OCI-LY1 (cell line): ENCODE measurements around the gene KRTAP1-3.
"Not testable (repeated sequence)": the region's sequence is repeated elsewhere in the genome, so short reads cannot be mapped to it uniquely, and the experiment has no call there.

Experiments
- H2AFZ ChIP-seq: fragments of 200-600 bp; sonication (generic), shearing (Covaris generic); 2 replicates; pipeline ENCODE4 v1.6.0; 2014; ENCODE audit warnings: antibody characterized with exemption, mild to moderate bottlenecking, low read length
- H3F3A ChIP-seq: fragments of 200-600 bp; sonication (generic), shearing (Covaris generic); 2 replicates; pipeline ENCODE4 v1.6.0; 2014; ENCODE audit warnings: mild to moderate bottlenecking, antibody characterized with exemption, low read length, moderate library complexity; ENCODE audit not compliant: insufficient read depth
- H3K27ac ChIP-seq: fragments of 200-600 bp; sonication (generic); 2 replicates; pipeline ENCODE4 v1.5.1; 2014; ENCODE audit warnings: low read length, mixed run types, mild to moderate bottlenecking, low read depth; ENCODE audit not compliant: poor library complexity, severe bottlenecking
- H3K27me3 ChIP-seq: fragments of 200-600 bp; sonication (generic); 2 replicates; pipeline ENCODE4 v1.6.0; 2014; ENCODE audit warnings: antibody characterized with exemption, mild to moderate bottlenecking, low read length, moderate library complexity; ENCODE audit not compliant: insufficient read depth
- H3K36me3 ChIP-seq: fragments of 200-600 bp; sonication (generic); 2 replicates; pipeline ENCODE4 v1.6.1; 2014; ENCODE audit warnings: mild to moderate bottlenecking, antibody characterized with exemption, low read length, moderate library complexity, mixed read lengths; ENCODE audit not compliant: insufficient read depth
- H3K4me1 ChIP-seq: fragments of 200-600 bp; sonication (generic); 2 replicates; pipeline ENCODE4 v1.5.1; 2014; ENCODE audit warnings: mild to moderate bottlenecking, low read length, moderate library complexity; ENCODE audit not compliant: insufficient read depth, severe bottlenecking
- H3K4me2 ChIP-seq: fragments of 200-600 bp; sonication (generic), shearing (Covaris generic); 2 replicates; pipeline ENCODE4 v1.6.1; 2014; ENCODE audit warnings: low read length
- H3K4me3 ChIP-seq: fragments of 200-600 bp; sonication (generic); 2 replicates; pipeline ENCODE4 v1.5.1; 2014; ENCODE audit warnings: low read length, low read depth, mild to moderate bottlenecking, mixed read lengths; ENCODE audit not compliant: poor library complexity, severe bottlenecking
- H3K79me2 ChIP-seq: fragments of 200-600 bp; shearing (Covaris generic); 2 replicates; pipeline ENCODE4 v1.6.1; 2016; ENCODE audit warnings: mixed run types, low read length, mixed read lengths; ENCODE audit not compliant: insufficient read depth
- H3K9ac ChIP-seq: fragments of 200-600 bp; sonication (generic), shearing (Covaris generic); 2 replicates; pipeline ENCODE4 v1.6.1; 2014; ENCODE audit warnings: mild to moderate bottlenecking, low read length, mixed read lengths
- H3K9me2 ChIP-seq: fragments of 200-600 bp; sonication (generic), shearing (Covaris generic); 2 replicates; pipeline ENCODE4 v1.6.1; 2014; ENCODE audit warnings: low read depth, mild to moderate bottlenecking, low read length, mixed read lengths
- H3K9me3 ChIP-seq: fragments of 200-600 bp; shearing (Covaris generic); 2 replicates; pipeline ENCODE4 v1.6.1; 2014; ENCODE audit warnings: low read length, mixed read lengths
- H4K20me1 ChIP-seq: fragments of 200-600 bp; sonication (generic), shearing (Covaris generic); 2 replicates; pipeline ENCODE4 v1.6.0; 2016; ENCODE audit warnings: mild to moderate bottlenecking, low read length; ENCODE audit not compliant: insufficient read depth
- EZH2 ChIP-seq: fragments of 200-600 bp; sonication (generic), shearing (Covaris generic); IDR thresholded peaks from 2 replicates; pipeline ENCODE4 v1.8.0; 2017; ENCODE audit warnings: borderline replicate concordance, mixed run types, mild to moderate bottlenecking, antibody characterized with exemption, low read length, moderate library complexity, mixed read lengths
- TF ChIP-seq, protein P1 (sequence below): fragments of 200-600 bp; sonication (generic), shearing (Covaris generic); IDR thresholded peaks from 2 replicates; pipeline ENCODE4 v1.5.1; 2017; ENCODE audit warnings: mild to moderate bottlenecking, antibody characterized with exemption, low read length, moderate library complexity, mixed read lengths

The KRTAP1-3 gene

DNA sequence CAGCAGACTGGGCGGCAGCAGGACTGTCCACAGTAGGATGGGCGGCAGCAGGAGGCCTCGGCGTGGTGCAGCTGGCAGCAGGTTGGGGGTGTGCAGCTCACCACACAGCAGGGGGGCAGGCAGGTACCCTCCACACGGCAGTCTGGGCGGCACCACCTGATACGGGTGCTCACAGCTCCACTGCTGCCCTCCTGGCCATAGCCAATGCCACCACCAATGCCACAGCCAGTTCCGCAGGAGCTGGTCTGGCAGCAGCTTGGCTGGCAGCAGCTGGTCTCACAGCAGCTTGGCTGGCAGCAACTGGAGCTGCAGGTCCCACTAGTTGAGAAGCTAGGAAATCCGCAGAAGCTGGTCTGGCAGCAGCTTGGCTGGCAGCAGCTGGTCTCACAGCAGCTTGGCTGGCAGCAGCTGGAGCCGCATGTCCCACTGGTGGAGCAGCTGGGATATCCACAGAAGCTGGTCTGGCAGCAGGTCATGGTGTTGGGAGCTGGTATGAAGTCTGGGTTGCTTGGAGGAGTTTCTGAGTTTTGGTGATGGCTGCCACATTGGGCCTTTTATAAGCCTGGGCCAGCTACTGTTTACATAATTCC, at the start of gene KRTAP1-3:
Gene KRTAP1-3 (minus strand): TSS at position 529 of the 590 bp plus-strand sequence. CDS start 53 bp downstream, at position 476.
- H3K27me3 ChIP-seq, H3K4me3 ChIP-seq, H3K27ac ChIP-seq, H3K9me2 ChIP-seq, H3K36me3 ChIP-seq, H3K9ac ChIP-seq, H2AFZ ChIP-seq, H3K4me2 ChIP-seq, H3K79me2 ChIP-seq, H3K9me3 ChIP-seq, H3F3A ChIP-seq, H4K20me1 ChIP-seq, H3K4me1 ChIP-seq: not testable (repeated sequence)

DNA sequence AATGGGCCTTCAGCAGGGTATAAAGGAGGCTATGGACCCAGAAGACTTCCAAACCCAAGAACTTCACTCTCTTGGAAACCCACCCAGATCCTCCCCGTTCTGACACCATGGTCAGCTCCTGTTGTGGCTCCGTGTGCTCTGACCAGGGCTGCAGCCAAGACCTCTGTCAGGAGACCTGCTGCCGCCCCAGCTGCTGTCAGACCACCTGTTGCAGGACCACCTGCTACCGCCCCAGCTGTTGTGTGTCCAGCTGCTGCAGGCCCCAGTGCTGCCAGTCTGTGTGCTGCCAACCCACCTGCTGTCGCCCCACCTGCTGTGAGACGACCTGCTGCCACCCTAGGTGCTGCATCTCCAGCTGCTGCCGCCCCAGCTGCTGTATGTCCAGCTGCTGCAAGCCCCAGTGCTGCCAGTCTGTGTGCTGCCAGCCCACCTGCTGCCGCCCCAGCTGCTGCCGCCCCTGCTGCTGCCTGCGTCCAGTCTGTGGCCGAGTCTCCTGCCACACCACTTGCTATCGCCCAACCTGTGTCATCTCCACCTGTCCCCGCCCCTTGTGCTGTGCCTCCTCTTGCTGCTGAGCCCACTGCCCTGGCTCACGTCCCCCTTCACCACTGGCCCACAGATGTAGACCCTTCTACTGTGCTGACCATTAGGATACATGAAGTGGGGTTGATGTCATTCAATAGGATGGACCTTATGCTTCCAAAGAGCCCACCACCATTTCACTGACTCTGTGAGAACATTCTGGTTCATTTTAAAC, 49.6 kb upstream of the KRTAP1-3 start, which contains the start of gene KRTAP4-7:
Gene KRTAP4-7 (plus strand): TSS at position 51 of the 757 bp plus-strand sequence. CDS start 57 bp downstream, at position 108.
- H3K4me2 ChIP-seq, H3K4me3 ChIP-seq, H3K36me3 ChIP-seq, H3K27ac ChIP-seq, H3K79me2 ChIP-seq, H3K9ac ChIP-seq, H3K27me3 ChIP-seq, H3F3A ChIP-seq, H3K4me1 ChIP-seq, H2AFZ ChIP-seq, H3K9me2 ChIP-seq, H3K9me3 ChIP-seq, H4K20me1 ChIP-seq: not testable (repeated sequence)

DNA sequence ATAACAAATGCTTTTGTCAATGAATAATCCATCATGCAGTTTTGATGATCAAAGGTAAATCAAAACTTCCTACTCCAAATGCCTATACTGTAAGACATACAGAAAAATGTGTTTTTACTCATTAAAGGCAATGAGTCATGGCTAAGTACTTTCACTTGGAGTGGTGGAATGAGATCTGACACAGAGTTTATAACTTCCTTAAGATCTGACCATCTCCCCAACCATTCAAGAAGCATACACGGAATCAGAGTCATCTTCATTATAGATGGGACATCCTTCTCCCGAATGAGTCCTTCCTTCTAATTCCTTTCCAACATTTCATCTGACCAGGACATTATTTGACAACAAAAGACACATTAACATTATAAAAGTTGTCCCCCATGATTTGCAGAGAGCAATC, 48.8 kb upstream of the KRTAP1-3 start:
- not testable (repeated sequence) for H3K79me2 ChIP-seq, H3K9me3 ChIP-seq, H3K27ac ChIP-seq

GRCh38 chr17:41082626-41083025, 48.0 kb upstream of the KRTAP1-3 start:
- no peaks in the 10 kb centered on the region for H3K9me2 ChIP-seq
- no peaks in the 10 kb centered on the region for H4K20me1 ChIP-seq
- no peak overlapping the region for H3K9ac ChIP-seq
- no peak overlapping the region for H3K4me2 ChIP-seq
- TF ChIP-seq, protein P1, sequence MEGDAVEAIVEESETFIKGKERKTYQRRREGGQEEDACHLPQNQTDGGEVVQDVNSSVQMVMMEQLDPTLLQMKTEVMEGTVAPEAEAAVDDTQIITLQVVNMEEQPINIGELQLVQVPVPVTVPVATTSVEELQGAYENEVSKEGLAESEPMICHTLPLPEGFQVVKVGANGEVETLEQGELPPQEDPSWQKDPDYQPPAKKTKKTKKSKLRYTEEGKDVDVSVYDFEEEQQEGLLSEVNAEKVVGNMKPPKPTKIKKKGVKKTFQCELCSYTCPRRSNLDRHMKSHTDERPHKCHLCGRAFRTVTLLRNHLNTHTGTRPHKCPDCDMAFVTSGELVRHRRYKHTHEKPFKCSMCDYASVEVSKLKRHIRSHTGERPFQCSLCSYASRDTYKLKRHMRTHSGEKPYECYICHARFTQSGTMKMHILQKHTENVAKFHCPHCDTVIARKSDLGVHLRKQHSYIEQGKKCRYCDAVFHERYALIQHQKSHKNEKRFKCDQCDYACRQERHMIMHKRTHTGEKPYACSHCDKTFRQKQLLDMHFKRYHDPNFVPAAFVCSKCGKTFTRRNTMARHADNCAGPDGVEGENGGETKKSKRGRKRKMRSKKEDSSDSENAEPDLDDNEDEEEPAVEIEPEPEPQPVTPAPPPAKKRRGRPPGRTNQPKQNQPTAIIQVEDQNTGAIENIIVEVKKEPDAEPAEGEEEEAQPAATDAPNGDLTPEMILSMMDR = no peak
- TF ChIP-seq EZH2 = no peak
- no peaks in the 10 kb centered on the region for H3K27me3 ChIP-seq
- no peak overlapping the region for H2AFZ ChIP-seq
- no peaks in the 10 kb centered on the region for H3K9me3 ChIP-seq
- H3K4me3 ChIP-seq = no peak overlapping the region
- no peaks in the 10 kb centered on the region for H3K79me2 ChIP-seq
- H3K27ac ChIP-seq = no peak overlapping the region
- no peaks in the 10 kb centered on the region for H3K4me1 ChIP-seq
- H3F3A ChIP-seq = no peaks in the 10 kb centered on the region
- no peaks in the 10 kb centered on the region for H3K36me3 ChIP-seq

More for the DNA sequence above, 48.8 kb upstream of the KRTAP1-3 start:
- H3K4me3 ChIP-seq, H3K36me3 ChIP-seq, H3K4me1 ChIP-seq, H4K20me1 ChIP-seq, H3K27me3 ChIP-seq, H2AFZ ChIP-seq, H3K9me2 ChIP-seq, H3K4me2 ChIP-seq, H3K9ac ChIP-seq, H3F3A ChIP-seq: not testable (repeated sequence)
